IPS-15b (cell line): Measurements from ENCODE around the gene HNRNPR.

ENCODE experiments used
- H3K27me3 ChIP-seq: one replicate; pipeline ENCODE4 v1.6.1; 2013; ENCODE audit warnings: low read length; ENCODE audit not compliant: control insufficient read depth, insufficient read depth
- H3K36me3 ChIP-seq: one replicate; pipeline ENCODE4 v1.6.1; 2013; ENCODE audit warnings: low read length; ENCODE audit not compliant: control insufficient read depth, insufficient read depth
- H3K4me1 ChIP-seq: one replicate; pipeline ENCODE4 v1.6.1; 2013; ENCODE audit warnings: mild to moderate bottlenecking, low read length; ENCODE audit not compliant: control insufficient read depth, insufficient read depth
- H3K4me3 ChIP-seq: one replicate; pipeline ENCODE4 v1.5.1; 2013; ENCODE audit warnings: low read depth, low read length
- H3K9ac ChIP-seq: one replicate; pipeline ENCODE4 v1.6.1; 2013; ENCODE audit warnings: low read depth, mild to moderate bottlenecking, low read length
- H3K9me3 ChIP-seq: one replicate; pipeline ENCODE4 v1.6.1; 2013; ENCODE audit warnings: mild to moderate bottlenecking, low read length; ENCODE audit not compliant: control insufficient read depth, insufficient read depth

Gene HNRNPR

DNA sequence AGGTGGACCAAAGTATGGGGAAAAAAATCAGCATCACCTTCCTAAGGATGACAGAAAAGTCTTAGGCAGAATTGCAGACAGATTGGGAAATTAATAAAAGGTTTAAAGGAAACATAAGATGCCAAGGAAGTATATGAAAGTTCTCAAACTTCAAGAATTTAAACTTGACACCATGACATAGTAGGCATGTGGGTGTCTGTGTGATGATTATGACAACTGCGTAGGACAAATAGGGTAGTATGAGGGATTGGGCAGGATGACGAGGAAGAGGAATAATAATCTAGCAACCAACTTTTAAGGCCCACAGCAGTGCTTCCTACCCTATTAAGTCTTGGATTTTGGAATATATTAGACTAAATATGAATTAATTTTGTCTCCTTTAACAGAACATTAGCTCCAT, 52.4 kb downstream of the HNRNPR start:
- H3K4me3 ChIP-seq: no peak overlapping the region
- no peak overlapping the region for H3K9ac ChIP-seq
- no peaks in the 10 kb centered on the region for H3K36me3 ChIP-seq
- H3K27me3 ChIP-seq: no peaks in the 10 kb centered on the region
- H3K4me1 ChIP-seq: no peaks in the 10 kb centered on the region
- no peaks in the 10 kb centered on the region for H3K9me3 ChIP-seq

DNA sequence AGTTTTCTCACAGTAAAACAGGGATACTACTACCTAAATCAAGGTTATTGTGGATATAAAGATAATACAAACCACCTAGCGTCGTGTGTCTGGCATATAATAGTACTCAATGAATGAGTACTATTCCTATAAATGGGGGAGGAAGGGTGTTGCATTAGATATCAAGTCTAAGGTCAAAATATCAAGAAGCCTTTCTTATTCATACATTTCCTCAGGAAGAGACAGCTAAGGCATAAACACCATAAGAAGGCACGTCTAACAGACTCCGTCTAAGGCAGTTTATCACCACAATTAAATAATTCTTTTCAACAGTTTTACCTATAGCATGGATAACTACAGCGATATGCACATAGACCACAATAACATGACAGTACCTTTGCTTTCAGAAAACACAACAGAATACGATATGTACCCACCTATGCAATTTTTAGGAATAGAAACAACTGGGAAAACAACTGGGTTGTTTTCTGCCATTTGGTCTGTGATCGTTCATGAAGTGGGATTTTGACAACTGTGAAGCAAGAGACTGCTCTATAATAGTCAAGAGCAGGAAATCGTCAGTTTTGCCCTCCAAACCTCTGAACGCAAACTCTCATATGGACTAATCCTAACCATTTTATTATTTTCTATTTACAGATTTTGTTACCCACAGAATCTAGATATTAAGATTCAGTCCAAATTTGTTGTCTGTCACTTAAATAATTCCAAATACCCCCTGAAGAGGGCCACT, 53.1 kb downstream of the HNRNPR start:
- no peaks in the 10 kb centered on the region for H3K36me3 ChIP-seq
- H3K9ac ChIP-seq: no peak overlapping the region

DNA sequence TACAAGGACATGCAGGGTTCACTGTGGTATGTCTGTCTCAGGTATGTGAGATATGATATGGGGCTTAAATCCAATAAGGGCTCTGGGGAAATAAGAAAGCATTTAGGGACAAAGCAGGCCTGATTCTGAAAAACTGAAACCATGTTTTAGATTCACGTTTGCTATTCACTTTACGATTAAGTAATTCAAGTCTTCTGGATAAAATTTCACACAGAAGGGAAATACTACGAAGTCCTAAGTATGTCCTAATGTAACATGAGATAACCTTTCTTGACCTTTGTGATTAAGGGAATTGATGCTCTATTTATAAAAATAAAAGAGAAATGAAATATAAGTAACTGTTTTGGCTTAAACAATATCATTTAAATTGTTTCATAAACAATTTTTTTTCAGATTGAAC, 55.4 kb downstream of the HNRNPR start:
- Histone ChIP-seq H3K4me3 (no peak overlapping the region), H3K9ac (no peak overlapping the region), H3K36me3 (no peaks in the 10 kb centered on the region), H3K27me3 (no peaks in the 10 kb centered on the region), H3K4me1 (no peaks in the 10 kb centered on the region), H3K9me3 (no peaks in the 10 kb centered on the region)

More for the DNA sequence above, 53.1 kb downstream of the HNRNPR start:
- no peaks in the 10 kb centered on the region for H3K27me3 ChIP-seq
- no peaks in the 10 kb centered on the region for H3K9me3 ChIP-seq
- no peak overlapping the region for H3K4me3 ChIP-seq
- no peaks in the 10 kb centered on the region for H3K4me1 ChIP-seq

DNA sequence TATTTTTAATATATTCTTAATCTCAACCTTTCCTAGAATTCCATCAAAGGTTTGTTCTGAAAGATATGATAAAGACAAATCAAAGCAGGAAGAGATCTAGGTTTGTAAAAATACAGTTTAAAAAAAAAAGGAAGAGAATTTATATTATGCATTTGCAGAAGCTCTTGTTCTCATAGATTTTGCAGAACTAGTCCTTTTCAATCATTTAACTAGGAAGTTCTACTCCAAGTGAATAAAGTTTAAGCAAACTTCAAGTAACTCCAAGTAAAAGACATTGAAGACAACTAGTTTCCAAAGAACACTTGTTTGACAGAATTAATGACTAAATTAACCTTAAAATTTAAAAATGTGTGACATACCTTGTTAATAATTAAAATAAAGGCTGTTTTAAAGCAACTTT, 55.9 kb downstream of the HNRNPR start:
- no peaks in the 10 kb centered on the region for H3K4me1 ChIP-seq
- H3K4me3 ChIP-seq: no peak overlapping the region
- no peak overlapping the region for H3K9ac ChIP-seq
- no peaks in the 10 kb centered on the region for H3K9me3 ChIP-seq
- no peaks in the 10 kb centered on the region for H3K36me3 ChIP-seq
- no peaks in the 10 kb centered on the region for H3K27me3 ChIP-seq

DNA sequence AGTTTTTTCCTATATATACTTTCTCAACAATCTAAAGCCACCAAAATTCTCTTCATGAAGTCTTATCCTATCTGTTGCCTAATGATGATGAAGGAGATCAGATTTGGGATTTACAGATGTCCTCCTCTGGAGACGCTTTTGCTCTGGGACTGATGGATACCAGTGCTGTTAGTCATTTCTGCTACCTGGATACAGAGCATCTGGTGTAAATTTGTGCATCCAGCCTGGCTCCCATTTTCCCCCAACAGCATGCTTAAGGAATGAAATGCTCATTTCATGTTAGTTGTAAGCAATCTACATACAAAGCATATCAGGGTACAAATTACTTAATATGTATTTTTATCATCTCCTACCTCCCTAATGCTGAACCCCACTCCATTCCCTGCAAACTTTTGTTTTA, 57.7 kb downstream of the HNRNPR start:
- Histone ChIP-seq H3K4me3 (no peak overlapping the region), H3K36me3 (no peaks in the 10 kb centered on the region), H3K27me3 (no peaks in the 10 kb centered on the region), H3K9me3 (no peaks in the 10 kb centered on the region), H3K4me1 (no peaks in the 10 kb centered on the region), H3K9ac (no peak overlapping the region)

DNA sequence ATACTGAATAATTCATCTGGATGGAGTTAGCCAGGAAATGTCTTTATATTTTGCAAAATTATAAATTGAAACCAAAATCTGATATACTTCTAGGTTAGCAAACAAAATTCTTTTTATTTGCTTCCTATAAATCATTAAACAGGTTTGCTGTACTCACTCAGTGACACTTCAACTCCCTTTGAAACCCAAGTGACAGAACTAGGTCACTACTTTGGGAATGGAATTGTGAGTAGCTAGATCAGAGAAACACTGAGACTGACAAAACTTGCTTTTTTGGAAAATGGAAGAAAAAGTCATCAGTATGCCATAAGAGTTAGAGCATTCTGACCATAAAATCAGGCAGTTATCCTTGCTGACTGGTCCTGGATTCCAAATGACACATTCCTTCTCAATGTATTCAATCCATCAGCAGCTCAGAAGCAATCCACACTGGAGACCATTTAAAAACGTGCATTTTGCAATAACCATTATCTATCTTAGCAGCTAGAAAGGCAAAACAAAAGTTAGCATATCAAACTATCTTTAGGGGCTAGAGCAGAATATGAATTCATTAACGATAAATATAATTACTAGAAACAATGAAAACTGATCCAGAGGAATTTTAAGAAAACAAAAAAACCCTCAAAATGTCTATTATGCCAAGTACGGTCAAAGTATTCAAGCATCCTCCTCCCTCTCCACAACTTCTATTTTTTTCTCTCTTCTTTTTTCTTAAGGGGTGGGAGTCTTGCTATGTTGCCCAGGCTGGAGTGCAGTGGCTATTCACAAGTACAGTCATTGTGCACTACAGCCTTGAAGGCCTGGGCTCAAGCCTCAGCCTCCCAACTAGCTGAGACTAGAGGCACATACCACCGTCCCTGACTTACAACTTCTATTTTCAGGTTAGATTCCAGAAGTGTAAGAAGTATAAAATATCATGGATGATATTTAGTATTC, 60.1 kb downstream of the HNRNPR start:
- Histone ChIP-seq H3K9me3 (no peaks in the 10 kb centered on the region), H3K4me3 (no peak overlapping the region), H3K36me3 (no peaks in the 10 kb centered on the region), H3K27me3 (no peaks in the 10 kb centered on the region), H3K9ac (no peak overlapping the region), H3K4me1 (no peaks in the 10 kb centered on the region)

DNA sequence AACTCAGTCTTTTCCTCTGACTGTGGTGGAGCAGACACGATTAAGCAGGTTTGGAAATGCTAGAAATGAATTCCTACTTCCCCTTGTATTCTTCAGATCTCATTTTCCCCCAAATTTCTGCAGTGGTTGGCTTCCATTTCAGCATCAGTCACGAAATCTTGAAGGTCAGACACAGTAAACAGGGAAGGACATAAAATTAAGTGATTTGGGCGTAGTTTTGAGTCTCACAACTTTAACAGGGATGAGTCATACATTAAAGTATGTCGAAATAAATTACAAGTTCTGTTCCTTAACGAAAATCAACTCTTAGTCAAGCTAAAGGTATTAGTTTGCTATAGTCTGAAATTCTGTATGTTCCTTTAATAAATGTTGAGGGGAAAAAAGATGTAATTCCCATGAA, 61.1 kb downstream of the HNRNPR start:
- Histone ChIP-seq H3K9me3 (no peaks in the 10 kb centered on the region), H3K9ac (no peak overlapping the region), H3K36me3 (no peaks in the 10 kb centered on the region), H3K27me3 (no peaks in the 10 kb centered on the region), H3K4me1 (no peaks in the 10 kb centered on the region), H3K4me3 (no peak overlapping the region)

DNA sequence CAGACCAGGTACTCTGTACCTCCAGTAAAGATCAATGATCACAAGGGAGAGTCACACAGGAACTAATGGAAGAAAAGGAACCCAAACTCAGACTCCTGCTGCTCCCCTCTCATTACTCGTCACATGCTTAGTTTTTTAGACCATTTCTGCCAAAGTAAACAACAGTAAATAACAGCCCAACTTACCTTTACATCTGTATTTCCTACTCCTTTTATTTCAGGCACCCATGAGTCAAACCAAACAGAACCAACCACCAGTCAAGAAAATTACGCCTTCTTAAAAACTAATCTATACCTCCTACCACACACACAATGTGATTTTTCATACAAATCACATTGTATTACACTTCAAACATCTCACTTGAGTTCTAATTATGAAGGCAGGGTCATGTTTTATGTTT, 65.4 kb downstream of the HNRNPR start:
- Histone ChIP-seq H3K4me3 (no peak overlapping the region), H3K27me3 (no peaks in the 10 kb centered on the region), H3K9me3 (no peaks in the 10 kb centered on the region), H3K36me3 (no peaks in the 10 kb centered on the region), H3K4me1 (no peaks in the 10 kb centered on the region), H3K9ac (no peak overlapping the region)

DNA sequence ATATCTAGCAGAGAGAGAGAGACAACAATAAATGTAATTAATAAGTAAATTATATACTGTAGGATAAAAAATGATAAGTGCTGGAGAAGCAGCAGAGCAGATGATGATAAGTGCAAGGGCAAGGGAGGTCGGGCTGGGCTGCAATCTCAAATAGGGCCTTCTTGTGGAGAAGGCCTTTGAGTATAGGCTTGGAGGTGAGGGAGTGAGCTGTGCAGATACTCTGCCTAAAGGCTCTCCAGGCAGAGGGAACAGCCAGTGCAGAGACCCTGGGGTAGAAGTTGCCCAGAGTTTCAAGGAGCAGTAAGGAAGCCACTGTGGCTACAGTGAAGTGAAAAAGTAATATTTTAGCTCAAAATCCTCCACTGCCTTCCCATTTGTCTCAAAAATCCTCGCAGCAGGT, 67.6 kb downstream of the HNRNPR start:
- Histone ChIP-seq H3K9me3 (no peaks in the 10 kb centered on the region), H3K4me3 (no peak overlapping the region), H3K36me3 (no peaks in the 10 kb centered on the region), H3K4me1 (no peaks in the 10 kb centered on the region), H3K27me3 (no peaks in the 10 kb centered on the region), H3K9ac (no peak overlapping the region)

DNA sequence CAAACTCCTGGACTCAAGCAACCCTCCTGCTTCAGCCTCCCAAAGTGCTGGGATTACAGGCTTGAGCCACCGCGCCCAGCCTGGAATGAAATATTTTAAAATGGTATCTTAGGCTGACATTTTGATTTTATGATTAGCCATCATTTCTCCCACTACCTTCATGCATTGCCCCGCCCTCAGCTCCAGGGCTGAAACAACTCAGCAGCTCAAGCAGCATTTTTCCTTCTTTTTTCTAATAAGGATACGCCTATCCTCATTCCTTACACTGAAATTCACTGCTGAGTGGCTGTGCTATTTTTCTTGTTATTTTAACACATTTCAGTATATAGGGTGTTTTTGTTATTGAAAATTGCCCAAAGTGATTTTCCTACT, 70.0 kb downstream of the HNRNPR start:
- H3K27me3 ChIP-seq: no peaks in the 10 kb centered on the region
- no peaks in the 10 kb centered on the region for H3K9me3 ChIP-seq
- H3K4me3 ChIP-seq: no peak overlapping the region
- H3K36me3 ChIP-seq: no peaks in the 10 kb centered on the region
- H3K9ac ChIP-seq: no peak overlapping the region
- H3K4me1 ChIP-seq: no peaks in the 10 kb centered on the region

DNA sequence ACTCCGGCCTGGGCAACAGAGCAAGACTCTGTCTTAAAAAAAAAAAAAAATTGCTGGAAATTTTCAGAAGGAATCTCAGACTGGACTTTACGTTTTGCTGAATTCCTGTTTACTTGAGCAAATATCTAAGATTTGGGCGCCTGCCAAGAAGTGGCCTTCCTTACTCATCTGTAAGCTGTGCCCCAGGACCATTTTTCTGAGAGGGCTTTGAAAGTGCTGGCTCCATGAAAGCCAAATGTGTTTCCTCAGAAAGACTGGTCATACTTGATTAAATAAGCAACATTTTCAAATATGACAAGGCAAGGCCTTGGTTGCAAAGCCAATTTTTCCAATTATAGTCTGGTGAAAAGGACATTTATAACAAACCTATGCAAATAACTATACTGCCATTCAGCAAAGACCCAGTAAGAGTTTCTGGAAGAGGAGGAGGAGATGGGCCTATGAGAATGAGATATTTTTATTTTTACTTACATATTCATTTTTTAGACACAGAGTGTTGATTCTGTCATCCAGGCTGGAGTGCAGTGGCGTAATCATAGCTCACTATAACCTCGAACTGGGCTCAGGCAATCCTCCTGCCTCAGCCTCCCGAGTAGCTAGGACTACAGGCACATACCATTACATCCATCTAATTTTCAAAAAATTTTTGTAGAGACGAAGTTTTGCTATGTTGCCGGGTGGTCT, 70.5 kb downstream of the HNRNPR start:
- H3K36me3 ChIP-seq: no peaks in the 10 kb centered on the region
- no peaks in the 10 kb centered on the region for H3K9me3 ChIP-seq
- no peak overlapping the region for H3K9ac ChIP-seq
- no peaks in the 10 kb centered on the region for H3K27me3 ChIP-seq
- H3K4me1 ChIP-seq: peaks cover 2% of the 10 kb centered on the region
- H3K4me3 ChIP-seq: no peak overlapping the region
